Hepatocyte (in vitro differentiated cells): ENCODE data around the gene TM4SF5.

ENCODE experiments used
- CTCF ChIP-seq: fragments of 200-600 bp; sonication (generic); IDR thresholded peaks from 2 replicates; pipeline ENCODE4 v1.5.1; 2016; ENCODE audit warnings: antibody characterized with exemption, mild to moderate bottlenecking; ENCODE audit not compliant: poor library complexity
- EZH2 ChIP-seq: fragments of 200-600 bp; sonication (generic); IDR thresholded peaks from 2 replicates; pipeline ENCODE4 v1.6.1; 2016; ENCODE audit warnings: antibody characterized with exemption, mild to moderate bottlenecking, borderline replicate concordance

- TF ChIP-seq CTCF (no peak), EZH2 (no peak)
These were observed 27.8 kb upstream of the TM4SF5 start for GRCh38 chr17:4743898-4744297.
